Right lobe of liver (tissue), 4 donors: ENCODE data around the gene UNC5B.

Experiments
- CTCF ChIP-seq, 4 donors: fragments of 200-600 bp in 3 of 4; fragments of 450-650 bp in 1 of 4; IDR thresholded peaks; one replicate each; pipeline versions ENCODE4 v1.5.1 to v1.8.0; 2016 to 2022; ENCODE audit warnings: antibody characterized with exemption in 4 of 4, mild to moderate bottlenecking in 2 of 4
- POLR2A ChIP-seq: fragments of 450-650 bp; IDR thresholded peaks from one replicate; pipeline ENCODE4 v1.6.1; 2017; ENCODE audit warnings: antibody characterized with exemption, mild to moderate bottlenecking
- donor health status: DM: no; HTN: no; CAD: no.
- donor health status: DM: no; HTN: no; CAD: no.
- donor health status: DM: no; HTN: yes; CAD: no.

GRCh38 chr10:71191551-71192076 lies 20.8 kb upstream of the UNC5B start:
- TF ChIP-seq CTCF (IDR thresholded peaks at IDR 0.05) (no peak), POLR2A (no peak)
